ENCODE results near the gene MYBPHL.

Gene MYBPHL, protein sequence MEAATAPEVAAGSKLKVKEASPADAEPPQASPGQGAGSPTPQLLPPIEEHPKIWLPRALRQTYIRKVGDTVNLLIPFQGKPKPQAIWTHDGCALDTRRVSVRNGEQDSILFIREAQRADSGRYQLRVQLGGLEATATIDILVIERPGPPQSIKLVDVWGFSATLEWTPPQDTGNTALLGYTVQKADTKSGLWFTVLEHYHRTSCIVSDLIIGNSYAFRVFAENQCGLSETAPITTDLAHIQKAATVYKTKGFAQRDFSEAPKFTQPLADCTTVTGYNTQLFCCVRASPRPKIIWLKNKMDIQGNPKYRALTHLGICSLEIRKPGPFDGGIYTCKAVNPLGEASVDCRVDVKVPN

GRCh38 chr1:109306832-109307273 is at the start of gene MYBPHL:
Gene MYBPHL, minus strand, starts transcription at chr1:109307011. Its CDS starts 20 bp downstream, at chr1:109306991.
- ATAC-seq (replicated peaks; ENCODE audit: extremely low read depth, poor library complexity, severe bottlenecking) (no peak), DNase-seq (ENCODE audit: low spot score in 2 of 2) (no peak)
- Mint-ChIP-seq H3K4me1 (no peaks in the 10 kb centered on the region), H3K9me3 (no peaks in the 10 kb centered on the region), H3K4me3 (no peak within 1 kb of the TSS), H3K36me3 (ENCODE audit: insufficient read depth) (no peaks in the 10 kb centered on the region), H3K27ac (ENCODE audit: low read depth) (no peak within 1 kb of the TSS), H3K27me3 (peaks cover 18% of the 10 kb centered on the region)

GRCh38 chr1:109356505-109356904 is 49.7 kb upstream of the MYBPHL start:
- Mint-ChIP-seq H3K36me3 (ENCODE audit: insufficient read depth) (no peaks in the 10 kb centered on the region), H3K27ac (ENCODE audit: low read depth) (no peak overlapping the region), H3K4me3 (no peak overlapping the region), H3K9me3 (no peaks in the 10 kb centered on the region), H3K27me3 (peaks cover 8% of the 10 kb centered on the region), H3K4me1 (no peaks in the 10 kb centered on the region)
- ATAC-seq (replicated peaks; ENCODE audit: extremely low read depth, poor library complexity, severe bottlenecking), result no peak
- no peak for DNase-seq (ENCODE audit: low spot score in 2 of 2)

- no peak for DNase-seq (ENCODE audit: low spot score in 2 of 2)
- Mint-ChIP-seq H3K27ac (ENCODE audit: low read depth) (no peak overlapping the region), H3K4me3 (no peak overlapping the region), H3K27me3 (peaks cover 8% of the 10 kb centered on the region), H3K36me3 (ENCODE audit: insufficient read depth) (no peaks in the 10 kb centered on the region), H3K4me1 (no peaks in the 10 kb centered on the region), H3K9me3 (no peaks in the 10 kb centered on the region)
- ATAC-seq (replicated peaks; ENCODE audit: extremely low read depth, poor library complexity, severe bottlenecking), result no peak
Measured at GRCh38 chr1:109354929-109355328, 48.1 kb upstream of the MYBPHL start.

- DNase-seq (ENCODE audit: low spot score in 2 of 2), result no peak
- Mint-ChIP-seq H3K9me3 (no peaks in the 10 kb centered on the region), H3K4me1 (no peaks in the 10 kb centered on the region), H3K36me3 (ENCODE audit: insufficient read depth) (no peaks in the 10 kb centered on the region), H3K4me3 (no peak overlapping the region), H3K27ac (ENCODE audit: low read depth) (no peak overlapping the region), H3K27me3 (peaks cover 8% of the 10 kb centered on the region)
- ATAC-seq (replicated peaks; ENCODE audit: extremely low read depth, poor library complexity, severe bottlenecking), result no peak
Measured at GRCh38 chr1:109351457-109351856, 44.6 kb upstream of the MYBPHL start.

DNA sequence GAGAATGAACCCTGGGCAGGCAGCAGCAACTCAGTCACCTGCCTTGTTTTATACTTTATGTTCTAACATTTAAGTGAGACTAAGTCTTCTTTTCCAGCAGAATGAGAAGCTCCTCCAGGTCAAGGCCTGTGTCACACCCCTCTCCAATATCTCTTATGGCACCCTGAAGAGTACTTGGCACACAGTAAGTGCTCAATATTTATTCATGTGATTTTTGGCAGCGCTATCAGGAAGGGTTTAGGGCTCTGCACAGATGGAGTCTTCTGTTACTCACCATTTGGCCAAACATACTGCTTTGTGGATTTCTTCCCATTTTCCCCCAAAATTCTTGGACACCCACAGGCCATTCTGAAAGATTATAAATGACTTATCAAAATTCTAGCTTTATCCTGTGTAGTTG is 43.8 kb upstream of the MYBPHL start:
- no peaks in the 10 kb centered on the region for H3K9me3 Mint-ChIP-seq
- no peak overlapping the region for H3K27ac Mint-ChIP-seq (ENCODE audit: low read depth)
- H3K4me3 Mint-ChIP-seq, result no peak overlapping the region
- H3K4me1 Mint-ChIP-seq, result no peaks in the 10 kb centered on the region
- H3K36me3 Mint-ChIP-seq (ENCODE audit: insufficient read depth), result no peaks in the 10 kb centered on the region
- ATAC-seq (replicated peaks; ENCODE audit: extremely low read depth, poor library complexity, severe bottlenecking) (no peak), DNase-seq (ENCODE audit: low spot score in 2 of 2) (no peak)
- peaks cover 8% of the 10 kb centered on the region for H3K27me3 Mint-ChIP-seq

GRCh38 chr1:109350182-109350581 is 43.4 kb upstream of the MYBPHL start:
- H3K27ac Mint-ChIP-seq (ENCODE audit: low read depth), result no peak overlapping the region
- no peaks in the 10 kb centered on the region for H3K9me3 Mint-ChIP-seq
- ATAC-seq (replicated peaks; ENCODE audit: extremely low read depth, poor library complexity, severe bottlenecking) (no peak), DNase-seq (ENCODE audit: low spot score in 2 of 2) (no peak)
- no peaks in the 10 kb centered on the region for H3K4me1 Mint-ChIP-seq
- H3K27me3 Mint-ChIP-seq, result peaks cover 8% of the 10 kb centered on the region
- no peak overlapping the region for H3K4me3 Mint-ChIP-seq
- H3K36me3 Mint-ChIP-seq (ENCODE audit: insufficient read depth), result no peaks in the 10 kb centered on the region

DNA sequence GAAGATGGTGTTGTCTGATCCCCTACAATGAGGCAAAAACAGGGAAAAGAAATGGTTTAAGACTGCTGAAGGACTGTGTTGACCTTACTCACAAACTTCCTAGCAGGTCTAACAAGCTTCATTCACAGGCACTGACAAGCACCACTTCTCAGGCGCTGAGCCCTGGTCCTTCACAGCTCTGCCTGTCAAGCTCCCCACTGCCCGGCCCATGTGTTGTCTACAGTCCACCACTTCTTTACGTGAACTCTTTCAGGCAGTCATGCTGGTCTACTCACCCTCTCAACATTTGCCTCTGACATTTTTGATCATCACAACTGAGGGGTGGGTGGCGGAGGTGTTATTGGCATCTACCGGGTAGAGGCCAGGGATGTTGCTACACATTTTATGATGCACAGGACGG is 40.7 kb upstream of the MYBPHL start:
- no peak overlapping the region for H3K27ac Mint-ChIP-seq (ENCODE audit: low read depth)
- H3K36me3 Mint-ChIP-seq (ENCODE audit: insufficient read depth), result no peaks in the 10 kb centered on the region
- no peaks in the 10 kb centered on the region for H3K9me3 Mint-ChIP-seq
- no peak overlapping the region for H3K4me3 Mint-ChIP-seq
- peaks cover 17% of the 10 kb centered on the region for H3K27me3 Mint-ChIP-seq
- ATAC-seq (replicated peaks; ENCODE audit: extremely low read depth, poor library complexity, severe bottlenecking) (no peak), DNase-seq (ENCODE audit: low spot score in 2 of 2) (no peak)
- H3K4me1 Mint-ChIP-seq, result no peaks in the 10 kb centered on the region

DNA sequence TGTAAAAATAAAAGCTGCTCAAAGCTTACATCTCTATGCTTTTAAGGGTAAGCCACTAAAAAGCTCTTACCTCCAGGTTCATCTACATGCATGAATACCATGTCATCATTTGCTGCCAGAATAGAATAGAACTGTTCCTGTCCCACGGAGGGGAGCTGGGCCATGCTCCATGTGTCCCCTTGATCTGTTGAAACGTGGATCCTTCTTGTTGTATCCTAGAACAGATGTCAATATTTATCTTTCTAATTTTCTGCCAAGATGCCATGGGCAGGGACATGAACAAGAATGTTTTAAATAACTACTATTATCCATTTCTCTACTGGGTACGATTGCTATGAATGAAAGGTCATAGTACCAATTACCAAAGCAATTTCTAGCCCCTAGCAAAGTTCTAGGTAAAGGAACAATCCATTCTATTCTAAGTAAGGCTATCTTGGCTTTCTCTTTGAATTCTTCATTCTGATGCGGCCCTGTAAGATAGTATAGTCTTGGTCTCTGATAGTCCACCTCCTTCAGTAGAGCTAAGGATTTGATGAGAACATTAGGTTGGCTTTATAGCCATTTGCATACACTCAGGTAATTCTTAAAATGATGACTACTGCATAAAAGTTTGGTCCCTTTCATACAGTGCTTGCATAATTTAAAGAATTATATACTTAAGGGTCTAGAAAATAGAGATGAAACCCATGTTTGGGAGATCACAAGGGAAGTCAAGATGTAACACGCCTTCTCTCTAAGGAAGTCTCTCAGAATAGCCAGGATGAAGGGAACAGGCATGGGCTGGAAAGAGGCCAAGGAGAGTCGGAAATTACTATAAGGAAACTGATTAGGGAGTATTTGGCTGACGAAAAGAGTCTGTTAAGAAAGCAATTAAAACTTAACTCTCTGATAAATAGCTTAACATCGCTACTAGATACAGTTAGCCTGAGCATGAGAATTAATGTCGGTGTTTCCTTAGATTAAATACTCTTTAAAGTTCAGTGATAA is 35.4 kb upstream of the MYBPHL start:
- Mint-ChIP-seq H3K4me3 (no peak overlapping the region), H3K27me3 (peaks cover 17% of the 10 kb centered on the region), H3K36me3 (ENCODE audit: insufficient read depth) (peaks cover 2% of the 10 kb centered on the region), H3K9me3 (no peaks in the 10 kb centered on the region), H3K4me1 (no peaks in the 10 kb centered on the region), H3K27ac (ENCODE audit: low read depth) (no peak overlapping the region)
- no peak for DNase-seq (ENCODE audit: low spot score in 2 of 2)
- no peak for ATAC-seq (replicated peaks; ENCODE audit: extremely low read depth, poor library complexity, severe bottlenecking)

DNA sequence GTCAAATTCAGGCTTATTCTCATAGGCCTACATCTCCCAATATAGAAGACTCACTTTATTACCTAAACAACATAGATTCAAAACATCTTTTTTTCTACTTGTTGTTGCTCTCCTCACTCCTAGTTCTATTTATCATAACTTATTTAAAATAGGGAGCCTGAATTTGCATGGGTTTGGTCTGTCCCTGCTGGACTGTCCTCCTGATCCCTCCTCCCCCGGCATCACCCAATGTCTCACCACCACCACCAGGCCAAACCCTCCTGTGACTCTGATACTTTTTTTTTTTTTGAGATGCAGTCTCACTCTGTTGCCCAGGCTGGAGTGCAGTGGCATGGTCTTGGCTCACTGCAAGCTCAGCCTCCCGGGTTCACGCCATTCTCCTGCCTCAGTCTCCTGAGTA is 31.8 kb upstream of the MYBPHL start:
- Mint-ChIP-seq H3K4me3 (no peak overlapping the region), H3K9me3 (no peaks in the 10 kb centered on the region), H3K4me1 (no peaks in the 10 kb centered on the region), H3K27me3 (peaks cover 6% of the 10 kb centered on the region), H3K27ac (ENCODE audit: low read depth) (no peak overlapping the region), H3K36me3 (ENCODE audit: insufficient read depth) (peaks cover 2% of the 10 kb centered on the region)
- ATAC-seq (replicated peaks; ENCODE audit: extremely low read depth, poor library complexity, severe bottlenecking), result no peak
- DNase-seq (ENCODE audit: low spot score in 2 of 2), result no peak

DNA sequence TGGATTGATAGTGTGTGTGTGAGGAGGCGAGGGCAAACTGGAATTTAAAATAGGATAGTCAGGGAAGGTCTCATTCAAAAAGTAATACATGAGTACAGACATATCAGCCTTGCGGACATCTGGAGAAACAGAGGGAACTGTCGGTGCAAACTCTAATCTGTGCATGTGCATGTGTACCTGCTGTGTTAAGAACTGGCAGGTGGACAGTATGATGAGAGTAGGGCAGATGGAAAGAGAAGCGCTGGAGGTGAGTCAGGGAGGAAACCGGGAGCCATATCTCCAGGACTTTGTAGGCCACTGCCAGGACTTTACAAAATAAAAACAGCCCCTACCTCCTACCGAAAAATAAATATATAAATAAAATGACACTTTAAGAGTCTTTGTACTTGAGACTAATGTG is 31.3 kb upstream of the MYBPHL start:
- Mint-ChIP-seq H3K4me1 (no peaks in the 10 kb centered on the region), H3K36me3 (ENCODE audit: insufficient read depth) (peaks cover 2% of the 10 kb centered on the region), H3K27ac (ENCODE audit: low read depth) (no peak overlapping the region), H3K4me3 (no peak overlapping the region), H3K27me3 (peaks cover under 1% of the 10 kb centered on the region), H3K9me3 (no peaks in the 10 kb centered on the region)
- no peak for ATAC-seq (replicated peaks; ENCODE audit: extremely low read depth, poor library complexity, severe bottlenecking)
- DNase-seq (ENCODE audit: low spot score in 2 of 2), result no peak

- Mint-ChIP-seq H3K4me1 (no peaks in the 10 kb centered on the region), H3K36me3 (ENCODE audit: insufficient read depth) (peaks cover 3% of the 10 kb centered on the region), H3K4me3 (no peak overlapping the region), H3K27me3 (no peaks in the 10 kb centered on the region), H3K9me3 (no peaks in the 10 kb centered on the region), H3K27ac (ENCODE audit: low read depth) (no peak overlapping the region)
- ATAC-seq (replicated peaks; ENCODE audit: extremely low read depth, poor library complexity, severe bottlenecking) (no peak), DNase-seq (ENCODE audit: low spot score in 2 of 2) (no peak)
Measured at GRCh38 chr1:109335091-109335490, 28.3 kb upstream of the MYBPHL start.

GRCh38 chr1:109331113-109331512 is 24.3 kb upstream of the MYBPHL start:
- no peak for ATAC-seq (replicated peaks; ENCODE audit: extremely low read depth, poor library complexity, severe bottlenecking)
- Mint-ChIP-seq H3K36me3 (ENCODE audit: insufficient read depth) (peaks cover 1% of the 10 kb centered on the region), H3K27ac (ENCODE audit: low read depth) (no peak overlapping the region), H3K4me1 (no peaks in the 10 kb centered on the region), H3K9me3 (no peaks in the 10 kb centered on the region), H3K4me3 (no peak overlapping the region), H3K27me3 (no peaks in the 10 kb centered on the region)
- DNase-seq (ENCODE audit: low spot score in 2 of 2), result no peak

DNA sequence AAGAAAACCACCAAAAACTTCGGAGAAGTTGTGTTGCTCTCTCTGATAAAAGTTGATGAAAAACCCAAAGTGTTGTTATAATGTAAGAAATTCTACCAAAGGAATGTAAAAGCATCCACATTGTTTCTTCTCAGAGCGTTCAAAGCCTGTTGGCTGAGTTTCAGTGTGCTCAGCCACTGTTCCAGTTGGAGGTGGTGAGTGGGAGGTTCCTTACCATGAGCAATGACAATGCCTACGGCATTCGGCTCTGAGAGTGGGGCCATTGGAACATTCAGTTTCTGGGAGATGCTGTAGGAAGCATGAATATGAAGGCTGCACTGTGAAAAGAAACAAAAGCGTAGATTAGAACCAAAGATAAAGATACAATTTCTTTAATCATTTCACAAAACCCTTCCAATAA is 20.5 kb upstream of the MYBPHL start:
- no peak for ATAC-seq (replicated peaks; ENCODE audit: extremely low read depth, poor library complexity, severe bottlenecking)
- no peak overlapping the region for H3K27ac Mint-ChIP-seq (ENCODE audit: low read depth)
- no peaks in the 10 kb centered on the region for H3K27me3 Mint-ChIP-seq
- peaks cover 1% of the 10 kb centered on the region for H3K36me3 Mint-ChIP-seq (ENCODE audit: insufficient read depth)
- H3K4me3 Mint-ChIP-seq, result no peak overlapping the region
- DNase-seq (ENCODE audit: low spot score in 2 of 2), result no peak
- no peaks in the 10 kb centered on the region for H3K4me1 Mint-ChIP-seq
- H3K9me3 Mint-ChIP-seq, result no peaks in the 10 kb centered on the region

All from central memory CD8-positive, alpha-beta T cell (primary cell).